Skeletal muscle tissue (tissue), 4 donors: Measurements from ENCODE around the gene KRIT1. TPM values are rescaled to one million over a fixed set of nuclear protein-coding genes. Genes with fewer than 3 reads are reported as not detected.

Experiments used
- H3K27ac ChIP-seq: one replicate; pipeline ENCODE4 v1.7.0; 2013; ENCODE audit warnings: mild to moderate bottlenecking, low read depth, low read length, inconsistent platforms
- H3K27me3 ChIP-seq, 3 donors: one replicate each; pipeline ENCODE4 v1.7.0; 2013; ENCODE audit warnings: low read length in 3 of 3; ENCODE audit not compliant: control insufficient read depth in 3 of 3, insufficient read depth in 3 of 3
- H3K36me3 ChIP-seq, 3 donors: one replicate each; pipeline ENCODE4 v1.7.0; 2013; ENCODE audit warnings: low read length in 3 of 3; ENCODE audit not compliant: control insufficient read depth in 3 of 3, insufficient read depth in 3 of 3
- H3K4me1 ChIP-seq, 3 donors: one replicate each; pipeline ENCODE4 v1.7.0; 2013; ENCODE audit warnings: low read length in 3 of 3, mild to moderate bottlenecking in 3 of 3; ENCODE audit not compliant: control insufficient read depth in 3 of 3, insufficient read depth in 3 of 3
- H3K4me3 ChIP-seq, 3 donors: one replicate each; pipeline ENCODE4 v1.7.0; 2013; ENCODE audit warnings: low read length in 3 of 3
- H3K9ac ChIP-seq, 3 donors: one replicate each; pipeline ENCODE4 v1.7.0; 2013; ENCODE audit warnings: low read length in 3 of 3, mild to moderate bottlenecking in 3 of 3, moderate library complexity in 2 of 3, low read depth in 1 of 3
- H3K9me3 ChIP-seq, 3 donors: one replicate each; pipeline ENCODE4 v1.7.0; 2013; ENCODE audit warnings: low read length in 3 of 3; ENCODE audit not compliant: control insufficient read depth in 3 of 3
- total RNA-seq: library from RNA; depleted of rRNA; stranded (reverse); fragments of >200 nt; gene quantifications from one replicate; pipeline ENCODE4 v1.2.3, GENCODE V29; 2014
- donor health status: Osteomylitis.

KRIT1 gene
- total RNA-seq, 1 donor from 2014 or later: 43.8 TPM

DNA sequence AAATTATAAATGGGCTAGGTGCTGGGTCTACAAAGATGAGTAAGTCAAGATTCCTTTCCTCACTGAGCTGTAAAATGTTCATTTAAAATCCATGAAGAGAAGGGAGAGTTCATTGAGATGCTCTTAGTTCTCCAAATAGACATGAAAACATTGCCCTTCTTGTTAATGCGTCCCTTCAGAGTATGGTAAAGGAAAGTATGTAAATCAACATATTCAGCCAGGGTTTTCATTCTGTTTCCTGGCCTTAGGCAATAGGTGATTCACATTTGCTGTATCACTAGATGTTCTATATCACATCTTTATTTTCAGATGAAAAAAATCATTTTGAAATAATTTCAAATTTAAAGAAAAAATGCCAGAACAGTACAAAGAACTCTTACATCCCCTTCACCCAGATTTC, 5.5 kb upstream of the KRIT1 start:
- no peaks in the 10 kb centered on the region for H3K27me3 ChIP-seq
- no peak overlapping the region for H3K4me3 ChIP-seq
- no peak overlapping the region for H3K27ac ChIP-seq
- H3K9me3 ChIP-seq: no peaks in the 10 kb centered on the region
- peaks cover 7 to 24% (median 17%) of the 10 kb centered on the region in 3 donors for H3K4me1 ChIP-seq
- H3K9ac ChIP-seq: no peak overlapping the region
- no peaks in the 10 kb centered on the region for H3K36me3 ChIP-seq

DNA sequence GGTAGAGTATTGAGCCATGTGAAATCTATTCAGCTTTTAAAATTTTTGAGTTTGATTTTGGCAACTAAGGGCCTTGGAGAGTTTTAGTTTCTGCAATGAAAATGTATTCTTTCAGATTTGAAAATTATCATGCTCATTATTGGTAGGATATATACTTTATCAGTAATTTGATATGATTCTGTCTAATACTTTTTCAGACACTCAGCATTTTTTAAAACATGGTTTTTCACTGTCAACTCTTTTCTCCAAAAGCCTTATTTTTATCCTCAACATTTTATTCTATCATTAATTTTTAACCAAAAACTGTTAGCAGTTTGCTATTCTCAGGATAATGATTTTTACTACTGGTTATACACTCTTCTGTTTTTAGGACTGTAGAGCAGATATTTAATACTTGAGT, 4.9 kb upstream of the KRIT1 start:
- Histone ChIP-seq H3K27me3 (no peaks in the 10 kb centered on the region), H3K36me3 (no peaks in the 10 kb centered on the region), H3K27ac (no peak overlapping the region), H3K4me3 (no peak overlapping the region), H3K4me1 (peaks cover 7 to 24% (median 17%) of the 10 kb centered on the region in 3 donors), H3K9me3 (no peaks in the 10 kb centered on the region), H3K9ac (no peak overlapping the region)

DNA sequence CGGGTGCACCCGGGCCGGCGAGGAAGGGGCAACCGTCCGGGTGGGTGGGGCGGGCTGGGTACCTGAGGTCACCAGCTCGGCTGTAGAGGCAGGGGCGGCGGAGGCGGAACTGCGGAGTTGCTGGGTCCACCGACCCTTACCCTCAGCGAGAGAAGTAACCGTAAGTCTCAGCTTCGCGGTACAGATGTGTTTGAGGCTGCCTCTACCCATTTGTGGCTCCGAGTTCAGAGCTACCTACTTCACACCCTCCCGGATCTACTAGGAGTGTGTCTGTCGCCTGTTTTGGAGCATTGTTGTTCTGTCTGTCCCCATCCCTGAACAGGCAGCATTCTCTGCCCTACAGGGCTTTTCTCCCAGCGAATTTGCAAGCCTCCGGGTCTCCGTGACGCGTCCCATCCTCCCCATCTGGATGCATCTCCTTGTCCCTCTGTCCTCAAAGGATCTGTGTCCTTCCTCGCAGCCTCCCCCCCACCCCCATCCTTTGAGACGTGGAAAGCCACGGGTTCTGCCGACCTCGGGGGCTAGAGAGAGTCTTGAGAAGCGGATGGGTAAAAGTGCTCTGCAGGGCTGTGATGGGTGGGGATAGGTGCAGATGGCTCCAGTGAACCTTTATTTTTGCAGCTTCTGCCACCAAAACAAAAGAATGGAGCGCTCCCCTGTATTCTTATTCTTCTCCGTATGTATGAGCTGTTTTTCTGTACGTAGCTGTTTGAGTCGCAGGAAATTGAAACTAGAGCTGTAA, 817 bp upstream of the KRIT1 start:
- Histone ChIP-seq H3K9ac (peak overlapping the region; percentile 87 to 97 (median 96)), H3K4me3 (peak overlapping the region; percentile 86 to 92 (median 91)), H3K9me3 (no peaks in the 10 kb centered on the region), H3K4me1 (peaks cover 16 to 37% (median 26%) of the 10 kb centered on the region in 3 donors), H3K36me3 (no peaks in the 10 kb centered on the region), H3K27me3 (no peaks in the 10 kb centered on the region), H3K27ac (peak overlapping the region; percentile 90)

DNA sequence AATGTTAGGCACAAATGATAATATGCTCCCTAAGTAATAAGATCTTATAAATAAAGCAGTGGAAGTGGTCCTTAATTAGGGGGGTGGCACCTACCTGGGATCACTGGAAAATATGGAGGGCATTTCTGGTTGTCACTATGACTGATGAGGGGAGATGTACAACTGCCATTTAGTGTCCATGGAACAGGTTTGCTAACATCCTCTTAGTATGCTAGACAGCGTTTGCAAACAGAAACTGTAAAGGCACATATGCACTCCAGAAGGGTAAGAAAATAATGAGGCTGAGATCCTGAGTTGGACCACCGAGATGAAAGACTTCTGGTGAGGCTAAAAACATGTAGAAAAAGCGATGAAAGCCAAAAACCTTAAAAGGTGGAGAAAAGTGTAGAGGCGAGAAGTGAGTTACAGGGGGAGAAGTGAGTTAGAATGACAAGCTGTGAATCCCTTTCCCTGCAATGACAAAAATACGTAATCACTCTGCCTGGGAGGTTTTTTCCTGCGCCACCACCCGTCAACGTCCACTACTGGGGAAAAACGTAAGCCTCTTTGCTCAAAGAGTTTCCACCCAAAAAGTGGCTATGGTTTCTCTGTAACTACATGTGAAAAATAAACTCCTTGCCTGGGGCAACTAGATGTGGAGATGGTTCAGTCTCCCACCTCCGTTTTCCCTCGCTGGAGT, 767 bp downstream of the KRIT1 start:
- peak overlapping the region; percentile 90 for H3K27ac ChIP-seq
- H3K4me3 ChIP-seq: peak overlapping the region; percentile 86 to 92 (median 91)
- no peaks in the 10 kb centered on the region for H3K27me3 ChIP-seq
- peak overlapping the region; percentile 87 to 97 (median 96) for H3K9ac ChIP-seq
- H3K9me3 ChIP-seq: no peaks in the 10 kb centered on the region
- H3K36me3 ChIP-seq: peaks cover 2 to 13% (median 11%) of the 10 kb centered on the region in 3 donors
- H3K4me1 ChIP-seq: peaks cover 15 to 32% (median 26%) of the 10 kb centered on the region in 3 donors

DNA sequence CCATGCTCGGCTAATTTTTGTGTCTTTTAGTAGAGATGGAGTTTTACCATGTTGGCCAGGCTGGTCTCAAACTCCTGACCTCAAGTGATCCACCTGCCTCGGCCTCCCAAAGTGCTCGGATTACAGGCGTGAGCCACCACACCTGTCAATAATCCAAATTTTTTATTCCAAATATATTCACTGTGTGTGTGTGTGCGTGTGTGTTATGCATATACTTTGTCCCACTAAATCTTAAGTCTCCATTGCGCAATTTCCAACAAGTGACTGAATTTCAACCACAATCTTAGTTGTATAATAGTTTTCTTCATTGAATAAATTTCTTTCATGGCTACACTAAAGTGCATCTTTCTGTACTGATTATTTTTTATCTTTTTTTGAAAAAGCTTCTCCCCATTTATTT, 2.7 kb downstream of the KRIT1 start:
- no peak overlapping the region for H3K4me3 ChIP-seq
- H3K4me1 ChIP-seq: peaks cover 15 to 29% (median 26%) of the 10 kb centered on the region in 3 donors
- H3K27ac ChIP-seq: no peak overlapping the region

DNA sequence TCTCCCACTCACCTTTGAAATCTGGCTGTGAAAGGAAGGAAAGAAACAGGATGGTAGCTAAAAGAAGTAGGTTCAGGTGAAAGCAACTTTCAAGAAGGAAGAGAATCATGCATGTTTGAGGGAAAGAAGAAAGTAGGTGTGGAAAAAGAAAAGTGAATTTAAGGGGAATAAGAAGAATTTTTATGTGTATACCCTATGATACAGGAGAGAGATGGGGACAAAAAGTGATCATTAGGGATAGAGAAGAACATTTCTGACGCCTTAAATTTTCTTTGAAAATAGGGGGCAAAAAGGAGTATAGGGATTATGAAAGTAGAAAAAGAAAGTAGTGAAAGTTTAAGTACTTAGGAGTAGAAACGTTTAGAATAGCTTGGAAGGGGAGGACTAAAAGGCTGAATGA, 15.2 kb downstream of the KRIT1 start:
- Histone ChIP-seq H3K4me1 (no peaks in the 10 kb centered on the region), H3K36me3 (peaks cover 14 to 53% (median 38%) of the 10 kb centered on the region in 3 donors), H3K9ac (no peak overlapping the region)

More for the DNA sequence above, 2.7 kb downstream of the KRIT1 start:
- no peaks in the 10 kb centered on the region for H3K27me3 ChIP-seq
- H3K9ac ChIP-seq: no peak overlapping the region
- no peaks in the 10 kb centered on the region for H3K9me3 ChIP-seq
- peaks cover 10 to 28% (median 25%) of the 10 kb centered on the region in 3 donors for H3K36me3 ChIP-seq

DNA sequence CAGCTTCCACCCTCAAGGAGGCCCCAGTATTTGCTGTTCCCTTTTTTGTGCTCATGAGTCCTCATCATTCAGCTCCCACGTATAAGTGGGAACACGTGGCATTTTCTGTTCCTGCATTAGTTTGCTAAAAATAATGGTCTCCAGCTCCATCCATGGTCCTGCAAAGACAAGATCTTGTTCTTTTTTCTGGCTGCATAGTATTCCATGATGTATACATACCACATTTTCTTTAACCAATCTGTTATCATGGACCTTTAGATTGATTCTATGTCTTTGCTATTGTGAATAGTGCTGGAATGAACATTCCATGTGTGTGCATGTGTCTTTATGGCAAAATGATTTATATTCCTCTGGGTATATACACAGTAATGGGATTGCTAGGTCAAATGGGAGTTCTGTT, 17.0 kb downstream of the KRIT1 start:
- Histone ChIP-seq H3K4me3 (no peak overlapping the region), H3K4me1 (no peaks in the 10 kb centered on the region), H3K9ac (no peak overlapping the region), H3K9me3 (peaks cover 0 to 3% (median 0%) of the 10 kb centered on the region in 3 donors), H3K27ac (no peak overlapping the region), H3K27me3 (no peaks in the 10 kb centered on the region), H3K36me3 (peaks cover 14 to 43% (median 41%) of the 10 kb centered on the region in 3 donors)

More for the DNA sequence above, 15.2 kb downstream of the KRIT1 start:
- peaks cover 0 to 3% (median 0%) of the 10 kb centered on the region in 3 donors for H3K9me3 ChIP-seq
- H3K27ac ChIP-seq: no peak overlapping the region
- no peak overlapping the region for H3K4me3 ChIP-seq
- no peaks in the 10 kb centered on the region for H3K27me3 ChIP-seq

DNA sequence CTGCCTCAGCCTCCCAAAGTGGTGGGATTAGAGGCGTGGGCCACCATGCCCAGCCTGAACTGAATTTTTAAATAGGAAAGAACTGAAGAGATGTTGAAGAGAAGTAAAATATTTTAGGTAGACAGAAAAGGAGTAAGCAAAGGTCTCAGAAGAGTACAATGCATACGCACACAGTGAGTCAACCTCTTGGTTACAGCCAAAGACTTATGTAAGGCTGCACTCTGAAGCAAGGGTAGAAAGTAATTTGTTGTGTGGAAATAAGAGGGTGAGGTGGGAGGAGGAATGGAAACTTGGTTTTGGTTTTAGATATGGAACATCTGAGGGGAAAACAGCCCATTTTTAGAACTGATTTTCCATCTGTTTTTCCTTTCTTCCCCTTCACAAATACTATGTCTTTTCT, 17.6 kb downstream of the KRIT1 start:
- Histone ChIP-seq H3K9ac (no peak overlapping the region), H3K9me3 (peaks cover 0 to 3% (median 0%) of the 10 kb centered on the region in 3 donors), H3K36me3 (peaks cover 17 to 47% (median 42%) of the 10 kb centered on the region in 3 donors), H3K27ac (no peak overlapping the region), H3K4me1 (no peaks in the 10 kb centered on the region), H3K27me3 (no peaks in the 10 kb centered on the region), H3K4me3 (no peak overlapping the region)

DNA sequence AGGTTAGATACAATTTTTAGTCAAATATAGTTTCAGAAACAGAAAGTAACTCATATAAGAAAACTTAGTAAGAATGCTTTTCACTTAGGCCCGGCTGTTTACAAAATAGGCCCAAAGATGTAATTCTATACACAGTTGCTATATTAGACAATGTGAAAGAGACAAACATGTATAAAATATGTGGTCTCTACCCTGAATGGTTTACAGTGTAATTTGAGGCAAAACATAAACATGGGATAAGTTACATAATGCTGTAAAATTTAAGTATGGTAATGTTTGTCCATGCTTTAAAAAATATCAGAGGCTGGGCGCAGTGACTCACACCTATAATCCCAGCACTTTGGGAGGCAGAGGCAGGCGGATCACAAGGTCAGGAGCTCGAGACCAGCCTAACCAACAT, 18.7 kb downstream of the KRIT1 start:
- H3K9me3 ChIP-seq: peaks cover 0 to 3% (median 0%) of the 10 kb centered on the region in 3 donors
- H3K4me3 ChIP-seq: no peak overlapping the region
- H3K36me3 ChIP-seq: peaks cover 17 to 50% (median 39%) of the 10 kb centered on the region in 3 donors

DNA sequence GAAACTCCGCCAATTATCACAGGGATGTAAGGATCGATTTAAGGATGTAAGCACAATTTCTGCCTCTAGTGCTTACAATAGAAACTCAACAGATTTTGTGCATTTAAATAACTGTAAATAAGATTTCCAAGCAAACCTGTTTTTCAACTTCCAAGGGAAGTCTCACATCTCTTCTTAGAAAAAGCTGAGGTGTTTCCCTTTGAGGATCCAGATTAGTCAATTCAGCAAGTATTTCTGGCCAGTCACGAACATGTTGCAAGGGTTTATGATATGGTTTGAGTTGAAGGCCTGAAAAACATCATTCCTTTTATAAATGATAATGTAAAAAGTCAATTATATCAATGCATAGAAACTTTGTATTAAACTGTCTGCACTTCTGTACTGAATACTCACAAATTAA, 23.9 kb downstream of the KRIT1 start:
- no peaks in the 10 kb centered on the region for H3K4me1 ChIP-seq
- peaks cover 45 to 58% (median 56%) of the 10 kb centered on the region in 3 donors for H3K36me3 ChIP-seq
- no peak overlapping the region for H3K27ac ChIP-seq
- no peaks in the 10 kb centered on the region for H3K9me3 ChIP-seq
- no peak overlapping the region for H3K4me3 ChIP-seq
- H3K27me3 ChIP-seq: no peaks in the 10 kb centered on the region
- H3K9ac ChIP-seq: no peak overlapping the region

More for the DNA sequence above, 18.7 kb downstream of the KRIT1 start:
- H3K27ac ChIP-seq: no peak overlapping the region
- no peak overlapping the region for H3K9ac ChIP-seq
- H3K27me3 ChIP-seq: no peaks in the 10 kb centered on the region
- no peaks in the 10 kb centered on the region for H3K4me1 ChIP-seq
